Measurements from ENCODE around the gene NCS1. TPM values are rescaled to one million over a fixed set of nuclear protein-coding genes. Genes with fewer than 3 reads are reported as not detected.

NCS1 gene
- total and polyA plus RNA-seq, 9 of the 15 experiments (the other 6 are each of a cell fraction or from before 2014, with no cell fraction given): 0.28 to 27.0 (median 9.6) TPM

GRCh38 chr9:130199605-130200004, 27.4 kb downstream of the NCS1 start:
- TF ChIP-seq XRCC4 (IDR thresholded peaks at IDR 0.05; ENCODE audit: extremely low read depth, insufficient read depth, insufficient read length): no peak
- peak; percentile 95 for TF ChIP-seq ZNF24 (IDR thresholded peaks at IDR 0.05)
- in situ Hi-C loops (cut with MboI) (no loop called here), intact Hi-C loops (cut with micrococcal nuclease) (no loop called here)
- Histone ChIP-seq H2AFZ (ENCODE audit: low read depth, low read length) (no peak overlapping the region), H3K79me2 (ENCODE audit: control insufficient read depth, insufficient read depth, low read length) (peaks cover 4% of the 10 kb centered on the region; the same call in 2 of the 3 replicates), H3K27ac (ENCODE audit: extremely low read depth, low read depth, low read length) (no peak overlapping the region), H4K20me1 (replicated peaks; ENCODE audit: control insufficient read depth, insufficient read depth, low read length) (peaks cover 25% of the 10 kb centered on the region), H3K9me3 (replicated peaks; ENCODE audit: control insufficient read depth, insufficient read depth, low read depth, low read length) (no peaks in the 10 kb centered on the region), H3K4me2 (ENCODE audit: insufficient read depth, low read length) (no peak overlapping the region), H3K9me1 (ENCODE audit: control insufficient read depth, insufficient read depth, low read length) (peaks cover 7% of the 10 kb centered on the region), H3K27me3 (ENCODE audit: control insufficient read depth in 2 of 2, insufficient read depth in 2 of 2, low read length in 2 of 2) (no peaks in the 10 kb centered on the region), H3K9ac (ENCODE audit: insufficient read depth in 1 of 2, low read depth in 2 of 2, low read length in 2 of 2) (peak overlapping the region in 1 of 2 experiments; percentile 48; a peak in 2 of 4 replicates), H3K36me3 (ENCODE audit: control insufficient read depth, insufficient read depth, low read length) (no peaks in the 10 kb centered on the region), H3K4me1 (replicated peaks in 1 of 2; ENCODE audit: control insufficient read depth in 2 of 2, insufficient read depth in 2 of 2, low read length in 2 of 2) (peaks cover 14 to 38% of the 10 kb centered on the region in 2 experiments), H3K4me3 (no peak overlapping the region)
- no peak for FAIRE-seq
- DNase-seq (ENCODE audit: extremely low read depth in 1 of 4, low spot score in 3 of 4): no peak
- POLR2A ChIA-PET: no interaction called here
- no peak for ATAC-seq
- CTCF ChIA-PET (ENCODE audit: low intra/inter-chr PET ratio): no interaction called here
- no TSS peak for BruUV-seq (replicated peaks)
- 92% methylated on average over 8 of the region's 8 CpGs for WGBS (ENCODE audit: insufficient coverage, low coverage, missing lambda C conversion rate)

- no TSS peak for BruUV-seq (replicated peaks)
- DNase-seq (ENCODE audit: extremely low read depth in 1 of 4, low spot score in 3 of 4) (no peak), FAIRE-seq (peak; percentile 6), ATAC-seq (no peak)
- Histone ChIP-seq H3K27ac (ENCODE audit: extremely low read depth, low read depth, low read length) (no peak overlapping the region), H3K4me2 (ENCODE audit: insufficient read depth, low read length) (no peak overlapping the region), H3K4me1 (replicated peaks in 1 of 2; ENCODE audit: control insufficient read depth in 2 of 2, insufficient read depth in 2 of 2, low read length in 2 of 2) (peaks cover 14 to 38% of the 10 kb centered on the region in 2 experiments), H3K9me3 (replicated peaks; ENCODE audit: control insufficient read depth, insufficient read depth, low read depth, low read length) (no peaks in the 10 kb centered on the region), H3K9me1 (ENCODE audit: control insufficient read depth, insufficient read depth, low read length) (peaks cover 7% of the 10 kb centered on the region), H3K79me2 (ENCODE audit: control insufficient read depth, insufficient read depth, low read length) (peaks cover 4% of the 10 kb centered on the region; the same call in 1 of the 3 replicates), H3K27me3 (ENCODE audit: control insufficient read depth in 2 of 2, insufficient read depth in 2 of 2, low read length in 2 of 2) (no peaks in the 10 kb centered on the region), H3K4me3 (no peak overlapping the region), H4K20me1 (replicated peaks; ENCODE audit: control insufficient read depth, insufficient read depth, low read length) (peaks cover 21% of the 10 kb centered on the region), H3K9ac (ENCODE audit: insufficient read depth in 1 of 2, low read depth in 2 of 2, low read length in 2 of 2) (0 out of 4 replicates have a peak overlapping the region, but pooled peaks of 1 of the 2 experiments have one; percentile 47), H2AFZ (ENCODE audit: low read depth, low read length) (no peak overlapping the region), H3K36me3 (ENCODE audit: control insufficient read depth, insufficient read depth, low read length) (no peaks in the 10 kb centered on the region)
- in situ Hi-C loops (cut with MboI) (no loop called here), intact Hi-C loops (cut with micrococcal nuclease) (no loop called here)
- POLR2A ChIA-PET: interaction anchor here (0.6 kb wide), 1 partner anchor 11 kb away, joined by 3 read pairs; no protein-coding TSS in a partner anchor
- WGBS (ENCODE audit: insufficient coverage, low coverage, missing lambda C conversion rate): 70% methylated on average over 15 of the region's 17 CpGs
- CTCF ChIA-PET (ENCODE audit: low intra/inter-chr PET ratio): no interaction called here
- TF ChIP-seq E2F6 (IDR thresholded peaks at IDR 0.05; ENCODE audit: borderline replicate concordance in 1 of 2, extremely low read depth in 1 of 2, insufficient read depth in 1 of 2, insufficient read length in 1 of 2, low read depth in 1 of 2, low read length in 1 of 2, poor library complexity in 1 of 2, severe bottlenecking in 1 of 2) (no peak), ZNF24 (IDR thresholded peaks at IDR 0.05) (0 out of 2 replicates have a peak, but pooled peaks have one; percentile 5)
These were observed 28.0 kb downstream of the NCS1 start for GRCh38 chr9:130200038-130200849.

All from K562 (cell line).